ENCODE measurements around the gene GOLGB1.

GOLGB1 gene

DNA sequence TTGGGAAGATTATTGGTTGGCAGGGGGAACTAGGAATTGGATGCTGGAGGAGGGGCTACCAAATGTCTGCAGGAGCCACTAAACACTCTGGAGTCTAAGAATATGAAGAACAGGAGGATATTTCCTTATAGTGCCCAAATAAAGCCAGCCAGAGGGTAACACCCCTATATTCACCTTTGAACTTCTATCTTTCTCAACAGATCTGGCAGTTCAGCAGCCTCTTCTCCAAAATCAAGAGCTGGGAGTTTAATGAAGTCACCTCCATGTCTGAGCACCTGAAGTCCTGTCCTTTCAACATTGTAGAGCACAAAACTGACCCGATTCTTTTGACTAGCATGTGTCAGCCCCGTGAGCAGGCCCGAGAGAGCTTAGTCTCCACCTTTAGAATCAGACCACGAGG, 123.0 kb downstream of the GOLGB1 start:
- H3K4me3 ChIP-seq (replicated peaks; ENCODE audit: low read depth, low read length), result no peak overlapping the region
- DNase-seq (ENCODE audit: low read depth), result no peak
- TF ChIP-seq, protein P1, sequence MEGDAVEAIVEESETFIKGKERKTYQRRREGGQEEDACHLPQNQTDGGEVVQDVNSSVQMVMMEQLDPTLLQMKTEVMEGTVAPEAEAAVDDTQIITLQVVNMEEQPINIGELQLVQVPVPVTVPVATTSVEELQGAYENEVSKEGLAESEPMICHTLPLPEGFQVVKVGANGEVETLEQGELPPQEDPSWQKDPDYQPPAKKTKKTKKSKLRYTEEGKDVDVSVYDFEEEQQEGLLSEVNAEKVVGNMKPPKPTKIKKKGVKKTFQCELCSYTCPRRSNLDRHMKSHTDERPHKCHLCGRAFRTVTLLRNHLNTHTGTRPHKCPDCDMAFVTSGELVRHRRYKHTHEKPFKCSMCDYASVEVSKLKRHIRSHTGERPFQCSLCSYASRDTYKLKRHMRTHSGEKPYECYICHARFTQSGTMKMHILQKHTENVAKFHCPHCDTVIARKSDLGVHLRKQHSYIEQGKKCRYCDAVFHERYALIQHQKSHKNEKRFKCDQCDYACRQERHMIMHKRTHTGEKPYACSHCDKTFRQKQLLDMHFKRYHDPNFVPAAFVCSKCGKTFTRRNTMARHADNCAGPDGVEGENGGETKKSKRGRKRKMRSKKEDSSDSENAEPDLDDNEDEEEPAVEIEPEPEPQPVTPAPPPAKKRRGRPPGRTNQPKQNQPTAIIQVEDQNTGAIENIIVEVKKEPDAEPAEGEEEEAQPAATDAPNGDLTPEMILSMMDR (IDR thresholded peaks at IDR 0.05; ENCODE audit: low read length, missing control alignments), result no peak

DNA sequence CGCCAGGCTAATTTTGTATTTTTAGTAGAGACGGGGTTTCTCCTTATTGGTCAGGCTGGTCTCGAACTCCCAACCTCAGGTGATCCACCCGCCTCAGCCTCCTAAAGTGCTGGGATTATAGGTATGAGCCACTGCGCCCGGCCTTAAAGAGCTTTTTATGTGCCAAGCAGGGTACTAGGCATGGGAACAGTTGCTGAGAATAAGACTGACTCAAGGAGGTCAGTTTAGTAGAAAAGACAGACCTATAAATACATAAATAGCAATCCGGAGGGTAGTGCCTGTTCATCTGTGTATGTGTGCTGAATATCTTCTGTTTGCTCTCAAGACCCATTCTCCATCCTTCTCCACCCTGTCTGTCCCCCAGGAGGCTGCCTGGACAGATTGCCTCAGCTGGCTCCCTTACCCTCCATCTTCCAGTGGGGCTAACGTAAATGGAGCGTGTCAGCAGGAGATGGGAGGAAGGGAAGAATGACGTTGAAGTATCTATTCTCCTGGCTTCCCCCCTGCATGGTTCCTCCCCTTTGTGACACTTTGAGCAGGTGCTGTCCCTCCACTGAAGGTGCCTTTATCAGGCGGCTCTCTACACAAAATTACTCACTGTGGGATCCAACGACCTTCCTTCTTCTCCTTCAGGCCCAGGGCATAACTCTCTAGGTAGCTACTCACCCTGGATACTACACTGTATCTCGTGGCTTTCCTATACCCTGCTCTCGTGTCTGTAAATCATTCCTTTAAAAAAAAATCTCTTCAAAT, 125.2 kb downstream of the GOLGB1 start:
- DNase-seq (ENCODE audit: low read depth), result no peak
- no peak overlapping the region for H3K4me3 ChIP-seq (replicated peaks; ENCODE audit: low read depth, low read length)
- TF ChIP-seq, protein P1 (IDR thresholded peaks at IDR 0.05; ENCODE audit: low read length, missing control alignments), result no peak

DNA sequence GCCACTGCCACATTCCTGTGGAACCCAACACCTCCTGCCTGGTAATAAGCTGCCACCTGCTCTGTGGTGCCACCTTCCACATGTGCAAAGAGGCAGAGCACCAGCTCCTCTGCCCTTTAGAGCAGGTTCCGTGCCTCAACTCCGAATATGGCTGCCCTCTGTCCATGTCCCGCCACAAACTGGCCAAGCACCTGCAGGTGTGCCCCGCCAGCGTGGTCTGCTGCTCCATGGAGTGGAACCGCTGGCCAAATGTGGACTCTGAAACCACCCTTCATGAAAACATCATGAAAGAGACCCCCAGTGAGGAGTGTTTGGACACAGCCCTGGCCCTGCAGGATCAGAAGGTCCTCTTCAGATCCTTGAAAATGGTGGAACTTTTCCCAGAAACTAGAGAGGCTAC, 128.1 kb downstream of the GOLGB1 start:
- DNase-seq (ENCODE audit: low read depth), result no peak
- no peak overlapping the region for H3K4me3 ChIP-seq (replicated peaks; ENCODE audit: low read depth, low read length)
- TF ChIP-seq, protein P1 (IDR thresholded peaks at IDR 0.05; ENCODE audit: low read length, missing control alignments), result no peak

DNA sequence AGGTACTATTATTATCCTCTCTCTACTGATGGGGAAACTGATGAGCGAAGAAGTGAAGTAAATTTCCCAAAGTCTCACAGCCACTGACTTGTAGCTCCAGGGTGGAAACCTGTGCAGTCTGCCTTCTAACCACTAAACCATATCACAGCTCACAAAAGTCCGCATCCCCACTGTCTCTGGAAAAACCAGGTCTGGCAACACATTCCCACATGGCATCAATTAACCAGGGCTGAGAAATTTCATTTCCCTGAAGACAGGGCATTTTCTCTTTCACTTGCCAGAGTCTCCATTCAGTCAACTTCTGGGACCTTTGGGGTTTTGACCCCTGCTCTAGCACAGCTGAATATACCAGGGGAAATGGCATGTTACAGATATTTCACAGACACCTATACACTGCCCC, 129.8 kb downstream of the GOLGB1 start:
- TF ChIP-seq, protein P1 (IDR thresholded peaks at IDR 0.05; ENCODE audit: low read length, missing control alignments), result no peak
- no peak for DNase-seq (ENCODE audit: low read depth)
- no peak overlapping the region for H3K4me3 ChIP-seq (replicated peaks; ENCODE audit: low read depth, low read length)

Data from fibroblast of pulmonary artery (primary cell).